ENCODE measurements around the gene LRRN4CL.
A peak's percentile ranks its signal among the peaks of the same experiment; 100 is the strongest.
"Not testable (repeated sequence)": the region's sequence is repeated elsewhere in the genome, so short reads cannot be mapped to it uniquely, and the experiment has no call there.

The LRRN4CL gene

DNA sequence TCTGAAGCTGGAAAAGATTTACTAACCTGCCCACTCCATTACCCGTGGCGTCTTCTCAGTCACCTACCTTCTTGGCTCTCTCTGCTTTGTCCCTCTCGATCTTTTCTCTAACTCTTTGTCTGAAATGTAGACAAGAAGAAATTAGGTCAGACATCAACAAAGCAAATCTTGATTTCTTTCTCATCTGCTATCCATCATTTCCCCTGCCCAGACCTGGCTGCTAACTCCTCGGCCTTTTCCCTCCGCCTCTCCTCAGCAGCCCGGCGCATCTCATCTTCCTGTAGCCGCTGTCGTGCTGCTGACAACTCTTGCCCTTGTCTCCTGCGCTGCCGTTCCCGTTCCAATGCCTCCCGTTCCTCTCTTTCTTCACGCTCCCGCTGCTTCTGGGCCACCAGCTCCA, 11.6 kb downstream of the LRRN4CL start:
- Histone ChIP-seq H3K4me3 (ENCODE audit: insufficient read depth, low read depth, low read length, poor library complexity, severe bottlenecking) (peak overlapping the region; percentile 83), H3K27me3 (replicated peaks; ENCODE audit: control insufficient read depth, insufficient read depth, low read length, poor library complexity, severe bottlenecking) (no peaks in the 10 kb centered on the region), H3K4me1 (ENCODE audit: control insufficient read depth, insufficient read depth, low read length, poor library complexity, severe bottlenecking) (peaks cover 16% of the 10 kb centered on the region), H3K27ac (ENCODE audit: insufficient read depth, low read length, poor library complexity, severe bottlenecking) (peak overlapping the region; percentile 97), H3K36me3 (ENCODE audit: control insufficient read depth, insufficient read depth, low read length) (peaks cover 8% of the 10 kb centered on the region), H3K9me3 (ENCODE audit: control insufficient read depth, low read length) (no peaks in the 10 kb centered on the region)
- no peak for DNase-seq

DNA sequence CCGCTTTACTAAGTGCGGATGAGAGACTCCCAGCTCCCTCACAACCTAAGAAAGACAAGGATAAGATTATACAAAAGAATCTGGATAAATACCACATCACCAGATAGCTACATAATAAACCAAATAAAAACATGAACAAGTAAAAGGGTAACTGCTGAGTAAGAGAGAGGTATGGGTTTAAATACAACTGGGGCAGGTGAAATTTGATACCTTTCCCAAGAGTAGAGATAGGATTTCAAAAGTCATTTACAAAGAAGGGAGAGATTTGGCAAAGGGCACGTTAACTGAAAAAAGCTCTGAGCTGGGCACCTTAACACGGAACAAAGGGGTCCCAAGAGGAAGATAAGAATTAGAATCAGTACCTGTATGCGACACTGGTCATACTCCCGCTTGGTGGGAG, 12.2 kb downstream of the LRRN4CL start:
- peaks cover 21% of the 10 kb centered on the region for H3K4me1 ChIP-seq (ENCODE audit: control insufficient read depth, insufficient read depth, low read length, poor library complexity, severe bottlenecking)
- peaks cover 8% of the 10 kb centered on the region for H3K36me3 ChIP-seq (ENCODE audit: control insufficient read depth, insufficient read depth, low read length)
- DNase-seq: no peak
- no peaks in the 10 kb centered on the region for H3K27me3 ChIP-seq (replicated peaks; ENCODE audit: control insufficient read depth, insufficient read depth, low read length, poor library complexity, severe bottlenecking)
- H3K4me3 ChIP-seq (ENCODE audit: insufficient read depth, low read depth, low read length, poor library complexity, severe bottlenecking): no peak overlapping the region
- peak overlapping the region; percentile 18 for H3K27ac ChIP-seq (ENCODE audit: insufficient read depth, low read length, poor library complexity, severe bottlenecking)
- H3K9me3 ChIP-seq (ENCODE audit: control insufficient read depth, low read length): no peaks in the 10 kb centered on the region

DNA sequence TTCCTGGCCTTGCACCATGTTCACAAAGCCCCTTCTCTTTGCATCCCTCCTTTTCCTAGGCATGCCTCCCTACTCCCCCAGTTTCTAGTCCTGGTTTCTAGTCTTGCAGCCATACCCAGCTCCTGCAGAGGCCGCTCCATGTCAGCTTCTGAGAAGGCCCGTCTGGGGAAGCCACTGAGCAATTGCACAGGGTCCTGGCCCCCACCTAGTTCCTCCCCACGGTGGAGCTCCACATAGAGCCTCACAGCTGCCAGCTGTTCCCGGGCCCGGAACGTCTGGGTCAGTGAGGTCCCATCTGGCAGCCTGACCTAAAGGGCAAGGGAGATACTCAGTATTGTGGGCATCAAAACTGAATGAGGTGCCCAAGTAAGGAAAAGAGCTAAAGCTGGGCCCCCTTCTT, 12.6 kb downstream of the LRRN4CL start:
- Histone ChIP-seq H3K27ac (ENCODE audit: insufficient read depth, low read length, poor library complexity, severe bottlenecking) (peak overlapping the region; percentile 18), H3K9me3 (ENCODE audit: control insufficient read depth, low read length) (no peaks in the 10 kb centered on the region), H3K4me3 (ENCODE audit: insufficient read depth, low read depth, low read length, poor library complexity, severe bottlenecking) (no peak overlapping the region), H3K4me1 (ENCODE audit: control insufficient read depth, insufficient read depth, low read length, poor library complexity, severe bottlenecking) (peaks cover 21% of the 10 kb centered on the region), H3K27me3 (replicated peaks; ENCODE audit: control insufficient read depth, insufficient read depth, low read length, poor library complexity, severe bottlenecking) (no peaks in the 10 kb centered on the region), H3K36me3 (ENCODE audit: control insufficient read depth, insufficient read depth, low read length) (peaks cover 8% of the 10 kb centered on the region)
- DNase-seq: no peak

DNA sequence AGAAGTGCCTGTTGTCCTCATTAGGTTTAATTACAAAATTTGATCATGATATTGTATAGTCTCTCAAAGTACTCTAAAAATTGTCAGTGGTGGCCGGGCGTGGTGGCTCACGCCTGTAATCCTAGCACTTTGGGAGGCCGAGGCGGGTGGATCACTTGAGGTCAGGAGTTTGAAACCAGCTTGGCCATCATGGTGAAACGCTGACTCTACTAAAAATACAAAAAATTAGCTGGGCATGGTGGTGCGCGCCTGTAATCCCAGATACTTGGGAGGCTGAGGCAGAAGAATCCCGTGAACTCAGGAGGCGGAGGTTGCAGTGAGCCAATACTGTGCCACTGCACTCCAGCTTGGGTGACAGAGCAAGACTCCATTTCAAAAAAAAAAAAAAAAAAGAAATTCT, 13.9 kb downstream of the LRRN4CL start:
- H3K27me3 ChIP-seq (replicated peaks; ENCODE audit: control insufficient read depth, insufficient read depth, low read length, poor library complexity, severe bottlenecking); H3K27ac ChIP-seq (ENCODE audit: insufficient read depth, low read length, poor library complexity, severe bottlenecking); H3K36me3 ChIP-seq (ENCODE audit: control insufficient read depth, insufficient read depth, low read length); DNase-seq; H3K4me3 ChIP-seq (ENCODE audit: insufficient read depth, low read depth, low read length, poor library complexity, severe bottlenecking); H3K9me3 ChIP-seq (ENCODE audit: control insufficient read depth, low read length): not testable (repeated sequence)
- peaks cover 21% of the 10 kb centered on the region for H3K4me1 ChIP-seq (ENCODE audit: control insufficient read depth, insufficient read depth, low read length, poor library complexity, severe bottlenecking)

DNA sequence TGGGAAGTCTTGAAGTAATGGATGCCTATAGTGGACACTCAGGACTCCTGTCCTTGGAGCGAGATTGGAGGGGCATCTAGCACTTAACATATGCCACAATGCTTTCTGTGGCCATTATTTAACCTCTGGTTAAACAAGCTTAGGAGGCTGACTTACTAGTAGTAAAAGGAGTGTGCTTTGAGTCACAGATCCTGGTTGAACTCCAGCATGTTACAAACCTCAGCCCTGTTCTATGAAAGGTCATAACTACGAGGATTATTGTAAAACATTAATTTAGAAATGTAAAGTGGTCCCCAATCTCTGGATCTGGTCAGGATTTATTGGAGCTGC, 16.2 kb downstream of the LRRN4CL start:
- Histone ChIP-seq H3K4me1 (ENCODE audit: control insufficient read depth, insufficient read depth, low read length, poor library complexity, severe bottlenecking) (peaks cover 16% of the 10 kb centered on the region), H3K27me3 (replicated peaks; ENCODE audit: control insufficient read depth, insufficient read depth, low read length, poor library complexity, severe bottlenecking) (no peaks in the 10 kb centered on the region), H3K27ac (ENCODE audit: insufficient read depth, low read length, poor library complexity, severe bottlenecking) (peak overlapping the region; percentile 5), H3K4me3 (ENCODE audit: insufficient read depth, low read depth, low read length, poor library complexity, severe bottlenecking) (no peak overlapping the region), H3K36me3 (ENCODE audit: control insufficient read depth, insufficient read depth, low read length) (peaks cover 8% of the 10 kb centered on the region), H3K9me3 (ENCODE audit: control insufficient read depth, low read length) (no peaks in the 10 kb centered on the region)
- no peak for DNase-seq

DNA sequence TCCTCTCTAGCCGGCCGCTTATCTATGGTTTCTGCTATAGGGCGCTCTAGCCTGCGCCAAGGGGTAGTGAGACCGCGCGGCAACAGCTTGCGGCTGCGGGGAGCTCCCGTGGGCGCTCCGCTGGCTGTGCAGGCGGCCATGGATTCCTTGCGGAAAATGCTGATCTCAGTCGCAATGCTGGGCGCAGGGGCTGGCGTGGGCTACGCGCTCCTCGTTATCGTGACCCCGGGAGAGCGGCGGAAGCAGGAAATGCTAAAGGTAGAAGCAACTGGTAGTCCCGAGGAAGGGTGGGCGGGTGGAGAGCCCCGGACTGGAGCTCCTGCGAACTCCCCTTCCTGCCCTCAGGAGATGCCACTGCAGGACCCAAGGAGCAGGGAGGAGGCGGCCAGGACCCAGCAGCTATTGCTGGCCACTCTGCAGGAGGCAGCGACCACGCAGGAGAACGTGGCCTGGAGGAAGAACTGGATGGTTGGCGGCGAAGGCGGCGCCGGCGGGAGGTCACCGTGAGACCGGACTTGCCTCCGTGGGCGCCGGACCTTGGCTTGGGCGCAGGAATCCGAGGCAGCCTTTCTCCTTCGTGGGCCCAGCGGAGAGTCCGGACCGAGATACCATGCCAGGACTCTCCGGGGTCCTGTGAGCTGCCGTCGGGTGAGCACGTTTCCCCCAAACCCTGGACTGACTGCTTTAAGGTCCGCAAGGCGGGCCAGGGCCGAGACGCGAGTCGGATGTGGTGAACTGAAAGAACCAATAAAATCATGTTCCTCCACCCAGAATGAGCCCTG, 17.5 kb downstream of the LRRN4CL start, which contains the start of the genes LBHD1 and UQCC3:
Gene LBHD1 (minus strand): TSS at position 660 of the 782 bp plus-strand sequence. CDS start 2,236 bp downstream, outside the sequence.
Gene UQCC3 (plus strand): TSS at position 66 of the 782 bp plus-strand sequence. CDS start 73 bp downstream, at position 139.
- Histone ChIP-seq H3K27me3 (replicated peaks; ENCODE audit: control insufficient read depth, insufficient read depth, low read length, poor library complexity, severe bottlenecking) (no peaks in the 10 kb centered on the region), H3K9me3 (ENCODE audit: control insufficient read depth, low read length) (no peaks in the 10 kb centered on the region), H3K27ac (ENCODE audit: insufficient read depth, low read length, poor library complexity, severe bottlenecking) (peak within 1 kb of the TSS; percentile 67), H3K4me1 (ENCODE audit: control insufficient read depth, insufficient read depth, low read length, poor library complexity, severe bottlenecking) (peaks cover 22% of the 10 kb centered on the region), H3K36me3 (ENCODE audit: control insufficient read depth, insufficient read depth, low read length) (peaks cover 10% of the 10 kb centered on the region), H3K4me3 (ENCODE audit: insufficient read depth, low read depth, low read length, poor library complexity, severe bottlenecking) (peak within 1 kb of the TSS; percentile 82)
- peak; percentile 49 to 57 (median 52) for DNase-seq

DNA sequence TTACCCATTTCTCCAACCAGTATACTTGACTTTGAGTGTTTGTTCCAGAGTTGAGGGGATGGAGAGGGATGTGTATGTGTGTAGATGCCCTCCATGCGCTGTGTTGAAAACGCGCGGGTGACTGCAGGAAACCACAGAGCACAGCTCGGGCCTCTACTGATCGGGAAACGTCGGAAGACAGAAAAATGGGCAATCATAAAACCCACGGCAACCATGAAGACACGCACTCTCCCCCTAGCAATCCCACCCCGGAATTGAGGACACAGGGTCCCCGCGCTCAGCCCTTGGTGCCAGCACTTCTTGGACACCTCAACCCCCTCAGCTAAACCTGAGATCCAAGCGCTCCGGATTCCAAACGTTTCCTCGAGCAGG, 18.1 kb downstream of the LRRN4CL start:
- peaks cover 28% of the 10 kb centered on the region for H3K4me1 ChIP-seq (ENCODE audit: control insufficient read depth, insufficient read depth, low read length, poor library complexity, severe bottlenecking)
- H3K27ac ChIP-seq (ENCODE audit: insufficient read depth, low read length, poor library complexity, severe bottlenecking): peak overlapping the region; percentile 67
- no peaks in the 10 kb centered on the region for H3K9me3 ChIP-seq (ENCODE audit: control insufficient read depth, low read length)
- H3K27me3 ChIP-seq (replicated peaks; ENCODE audit: control insufficient read depth, insufficient read depth, low read length, poor library complexity, severe bottlenecking): no peaks in the 10 kb centered on the region
- H3K4me3 ChIP-seq (ENCODE audit: insufficient read depth, low read depth, low read length, poor library complexity, severe bottlenecking): peak overlapping the region; percentile 82
- H3K36me3 ChIP-seq (ENCODE audit: control insufficient read depth, insufficient read depth, low read length): peaks cover 14% of the 10 kb centered on the region
- no peak for DNase-seq

DNA sequence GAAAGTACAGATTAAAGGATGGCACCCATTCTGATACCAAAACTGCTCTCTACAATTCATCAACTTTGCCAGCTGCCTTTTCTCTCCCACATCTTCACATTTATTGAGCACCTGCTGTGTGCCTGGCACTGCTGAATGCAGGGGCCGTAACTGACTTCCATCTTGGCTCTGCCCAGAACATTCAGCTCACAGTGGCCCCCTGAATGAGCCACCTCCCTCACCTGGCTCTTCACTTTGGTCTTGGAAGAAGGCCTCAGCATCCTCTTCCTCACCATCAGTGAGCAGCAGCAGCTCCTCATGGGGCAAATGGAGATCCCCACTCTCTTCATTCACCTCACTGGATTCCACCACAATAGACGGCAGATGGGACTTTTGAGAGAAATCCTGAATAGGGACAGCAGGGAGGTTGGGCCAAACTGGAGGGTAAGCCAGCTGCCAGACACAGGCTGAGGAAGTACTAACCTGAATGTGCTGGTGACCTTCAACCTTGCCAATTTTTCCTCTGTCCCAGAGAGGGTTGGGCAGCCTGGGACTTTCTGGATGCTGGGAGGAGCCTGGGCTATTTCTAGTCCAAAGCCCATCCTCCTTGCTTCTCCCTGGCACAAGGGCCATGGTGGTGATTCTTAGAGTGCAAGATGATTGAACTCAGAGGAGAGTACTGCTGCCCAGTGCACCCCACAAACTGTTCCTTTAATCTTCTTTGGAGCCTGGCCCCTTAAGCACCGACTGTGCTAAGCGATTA, 19.7 kb downstream of the LRRN4CL start:
- Histone ChIP-seq H3K4me3 (ENCODE audit: insufficient read depth, low read depth, low read length, poor library complexity, severe bottlenecking) (no peak overlapping the region), H3K4me1 (ENCODE audit: control insufficient read depth, insufficient read depth, low read length, poor library complexity, severe bottlenecking) (peaks cover 31% of the 10 kb centered on the region), H3K27me3 (replicated peaks; ENCODE audit: control insufficient read depth, insufficient read depth, low read length, poor library complexity, severe bottlenecking) (no peaks in the 10 kb centered on the region), H3K9me3 (ENCODE audit: control insufficient read depth, low read length) (no peaks in the 10 kb centered on the region), H3K36me3 (ENCODE audit: control insufficient read depth, insufficient read depth, low read length) (peaks cover 13% of the 10 kb centered on the region), H3K27ac (ENCODE audit: insufficient read depth, low read length, poor library complexity, severe bottlenecking) (peak overlapping the region; percentile 25)
- no peak for DNase-seq

DNA sequence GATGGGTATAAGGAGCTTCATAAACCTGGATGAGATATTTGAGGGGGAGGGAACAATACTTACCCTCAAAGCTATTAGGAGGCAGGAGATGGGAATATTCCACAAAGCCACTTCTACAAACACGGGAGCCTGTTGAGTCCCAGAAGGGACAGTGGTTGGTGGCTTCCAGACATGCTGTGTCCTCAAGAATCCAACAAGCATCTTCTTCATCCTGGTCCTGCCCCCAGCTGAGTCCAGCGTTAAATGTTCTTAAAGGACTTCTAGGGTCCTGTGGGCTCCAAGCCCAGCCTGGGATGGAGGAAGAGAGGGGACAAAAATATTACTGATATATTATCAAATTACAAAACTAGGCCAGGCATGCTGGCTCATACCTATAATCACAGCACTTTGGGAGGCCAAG, 21.9 kb downstream of the LRRN4CL start:
- H3K27me3 ChIP-seq (replicated peaks; ENCODE audit: control insufficient read depth, insufficient read depth, low read length, poor library complexity, severe bottlenecking): no peaks in the 10 kb centered on the region
- peaks cover 19% of the 10 kb centered on the region for H3K36me3 ChIP-seq (ENCODE audit: control insufficient read depth, insufficient read depth, low read length)
- no peak overlapping the region for H3K27ac ChIP-seq (ENCODE audit: insufficient read depth, low read length, poor library complexity, severe bottlenecking)
- no peak for DNase-seq
- H3K9me3 ChIP-seq (ENCODE audit: control insufficient read depth, low read length): no peaks in the 10 kb centered on the region
- no peak overlapping the region for H3K4me3 ChIP-seq (ENCODE audit: insufficient read depth, low read depth, low read length, poor library complexity, severe bottlenecking)
- peaks cover 22% of the 10 kb centered on the region for H3K4me1 ChIP-seq (ENCODE audit: control insufficient read depth, insufficient read depth, low read length, poor library complexity, severe bottlenecking)

Data from effector memory CD4-positive, alpha-beta T cell (primary cell).